ENCODE results near the gene KPTN.

The KPTN gene

DNA sequence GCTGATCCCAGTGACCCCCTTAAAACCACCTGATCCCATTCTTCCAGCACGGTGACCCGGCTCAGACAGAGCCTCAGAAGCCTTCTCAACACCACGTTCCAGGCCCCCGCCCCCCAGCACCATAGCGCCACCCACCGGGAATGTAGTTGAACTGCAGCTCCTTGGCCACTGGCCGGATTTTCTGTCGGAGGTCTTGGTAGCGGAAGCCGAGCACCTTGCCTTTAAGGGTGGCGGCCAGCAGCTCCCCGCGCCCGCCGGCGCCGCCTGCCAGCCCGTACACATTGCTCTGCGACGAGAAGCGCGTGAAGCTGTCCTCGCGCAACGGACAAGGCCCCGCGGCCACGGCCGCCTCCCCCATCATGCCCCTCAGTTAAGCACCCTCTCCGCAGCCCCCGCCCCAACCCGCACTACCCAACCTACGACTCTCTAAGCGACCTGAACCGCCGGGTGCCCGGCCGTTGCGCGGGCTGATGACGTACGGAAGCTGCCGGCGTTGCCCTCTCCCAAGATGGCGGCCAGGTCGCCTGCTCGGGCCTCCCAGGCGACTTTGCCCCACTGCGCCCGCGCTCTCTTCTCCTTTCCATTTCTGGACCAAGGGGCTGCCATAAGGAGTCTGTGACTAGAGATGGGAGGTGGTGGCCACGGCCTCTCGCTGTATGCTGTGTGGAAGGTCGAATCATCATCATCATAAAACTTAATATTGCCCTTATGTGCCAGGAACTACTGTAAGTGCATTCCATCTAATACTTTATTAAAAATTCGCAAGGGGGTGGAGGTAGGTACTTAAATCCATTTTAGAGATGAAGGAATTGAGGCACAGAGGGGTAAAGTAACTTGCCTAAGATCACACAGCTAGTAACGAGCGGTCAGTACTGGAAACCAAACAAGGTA is at the start of gene KPTN:
Gene KPTN, minus strand, starts transcription at position 420 of the 891 bp plus-strand sequence. Its CDS starts 59 bp downstream, at position 361.
- DNase-seq: peak; percentile 81 to 88 (median 84)

DNA sequence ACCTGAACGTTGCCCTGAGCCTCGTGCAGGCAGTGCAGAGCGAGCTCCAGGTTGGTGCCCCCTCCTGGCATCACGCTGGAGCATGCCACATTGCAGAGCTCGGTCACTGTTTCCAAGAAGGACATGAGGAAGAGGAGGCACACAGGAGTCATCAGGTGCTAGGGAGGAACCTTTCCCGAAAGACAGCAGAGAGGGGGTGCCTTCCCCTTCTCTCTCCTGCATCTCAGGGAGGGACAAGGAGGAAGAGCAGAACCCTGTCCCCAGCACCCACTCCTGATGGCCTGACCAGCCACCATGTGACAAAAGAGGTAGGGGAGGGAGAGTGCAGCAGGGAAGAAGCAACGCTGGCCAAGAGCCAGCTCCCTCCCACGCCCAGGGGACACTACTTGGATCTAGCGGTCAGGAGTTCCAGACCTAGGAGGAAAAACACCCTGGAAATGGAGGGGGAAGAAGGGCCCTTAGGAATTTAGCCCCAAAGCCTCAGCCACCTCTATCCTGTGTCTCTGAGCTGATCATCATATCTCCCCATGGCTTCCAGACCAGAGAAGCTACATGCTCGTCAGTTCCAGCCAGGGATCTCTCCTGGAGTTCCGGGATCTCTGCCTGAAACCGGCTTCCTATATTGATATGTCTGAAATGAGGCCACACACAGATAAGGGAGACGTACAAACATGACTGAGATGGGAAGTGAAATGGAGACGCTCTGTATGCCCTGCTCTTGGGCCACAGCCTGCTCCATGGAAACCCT is 47.8 kb upstream of the KPTN start:
- DNase-seq: no peak

DNA sequence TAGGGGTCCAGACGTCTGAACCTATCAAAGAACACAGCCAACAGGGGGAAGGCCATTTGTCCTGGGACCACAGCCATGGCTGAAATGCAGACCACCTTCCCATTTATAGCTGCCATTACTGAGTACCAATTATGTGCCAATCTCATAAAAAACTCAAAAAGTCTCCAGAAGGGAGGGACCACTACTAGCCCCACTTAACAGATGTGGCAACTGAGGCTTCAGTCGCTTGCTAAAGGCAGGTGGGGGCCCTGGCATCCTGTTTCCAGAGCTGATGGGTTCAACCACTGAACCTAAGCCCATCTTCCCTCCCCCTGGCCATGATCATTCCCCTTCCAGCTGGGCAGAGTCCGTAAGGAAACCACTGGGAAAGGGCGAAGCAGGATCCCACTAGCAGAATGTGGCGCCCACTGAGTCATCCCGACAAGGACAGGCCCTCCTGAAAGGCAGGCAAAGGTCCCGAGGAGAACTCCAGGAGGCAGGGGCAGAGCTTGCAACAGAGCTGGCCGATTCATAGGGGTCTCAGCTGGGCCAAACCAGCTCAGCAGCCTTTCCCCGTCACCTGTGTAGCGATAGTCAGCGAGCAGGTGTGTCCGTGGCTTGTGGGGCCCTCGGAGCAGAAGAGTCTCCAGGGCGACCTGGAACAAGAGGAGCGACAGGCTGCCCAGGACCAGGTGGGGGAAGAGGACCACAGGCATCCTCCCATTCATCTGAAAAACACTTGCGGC is 45.2 kb upstream of the KPTN start:
- DNase-seq: no peak

DNA sequence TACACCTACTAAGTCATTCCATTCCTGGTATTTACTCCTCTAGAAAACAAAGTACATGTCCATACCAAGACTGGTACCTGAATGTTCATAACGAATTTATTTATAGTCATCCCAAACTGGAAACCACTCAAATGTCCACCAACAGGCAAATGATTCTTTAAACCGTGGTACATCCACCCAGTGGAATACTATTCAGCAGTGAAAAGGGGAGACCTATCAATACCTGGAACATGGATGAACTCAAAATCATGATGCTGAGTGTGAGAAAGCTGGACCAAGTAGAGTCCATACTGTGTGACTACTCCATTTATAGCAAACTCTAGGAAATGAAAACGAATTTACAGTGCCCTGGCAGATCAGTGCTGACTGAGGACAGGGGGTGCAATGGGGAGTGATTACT is 42.8 kb upstream of the KPTN start:
- DNase-seq: no peak

DNA sequence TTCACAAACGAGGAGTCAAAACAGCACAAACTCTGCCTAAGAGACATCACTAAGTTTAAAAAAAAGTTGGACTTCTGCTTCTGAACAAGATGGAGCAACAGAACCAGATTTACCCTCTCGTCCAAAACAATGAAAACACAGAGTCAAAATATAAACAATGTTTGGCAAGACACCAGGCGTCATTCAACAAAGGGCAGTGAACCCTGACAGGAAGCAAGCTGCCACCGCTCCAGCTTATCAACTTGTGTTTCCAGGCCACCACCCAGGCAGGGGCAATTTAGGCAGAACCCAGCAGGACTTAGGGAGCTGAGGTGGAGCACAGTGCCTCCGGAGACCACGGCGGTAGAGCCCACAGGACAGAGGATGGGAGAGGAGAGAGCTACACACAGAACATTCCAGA is 39.5 kb upstream of the KPTN start:
- no peak for DNase-seq

DNA sequence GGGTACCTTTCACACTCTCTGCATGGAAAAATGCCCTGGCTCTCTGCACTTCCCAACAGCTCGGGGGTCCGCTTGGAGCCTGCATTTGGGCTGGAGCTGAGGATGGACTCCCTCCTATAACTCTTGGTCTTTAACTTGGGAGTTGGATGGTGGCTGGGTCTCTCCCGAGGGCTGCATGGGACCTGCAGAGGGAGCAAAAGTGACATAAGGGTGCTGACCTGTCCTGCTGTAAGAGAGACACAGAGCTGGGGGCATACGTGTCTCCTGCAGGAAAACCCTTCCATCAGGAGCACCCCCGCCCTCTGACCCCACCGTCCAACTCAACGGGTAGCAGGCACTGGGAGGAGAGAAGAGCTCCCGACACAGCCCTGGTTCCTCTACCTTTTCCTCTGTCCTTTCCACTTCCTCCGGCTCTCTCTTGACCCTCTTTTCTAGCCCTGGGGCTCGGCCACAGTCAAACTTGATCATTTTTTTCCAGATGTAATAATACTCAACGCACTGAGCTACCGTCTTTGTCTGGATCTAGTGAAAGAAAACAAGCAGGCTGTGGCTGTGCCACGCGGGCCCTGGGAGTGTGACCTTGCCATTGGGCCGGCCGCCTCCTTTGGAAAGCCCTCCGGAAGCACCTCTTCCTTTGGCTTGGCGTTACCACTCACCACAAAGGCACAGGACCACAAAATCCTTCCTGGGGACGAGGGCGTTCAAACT is 37.6 kb upstream of the KPTN start:
- no peak for DNase-seq

DNA sequence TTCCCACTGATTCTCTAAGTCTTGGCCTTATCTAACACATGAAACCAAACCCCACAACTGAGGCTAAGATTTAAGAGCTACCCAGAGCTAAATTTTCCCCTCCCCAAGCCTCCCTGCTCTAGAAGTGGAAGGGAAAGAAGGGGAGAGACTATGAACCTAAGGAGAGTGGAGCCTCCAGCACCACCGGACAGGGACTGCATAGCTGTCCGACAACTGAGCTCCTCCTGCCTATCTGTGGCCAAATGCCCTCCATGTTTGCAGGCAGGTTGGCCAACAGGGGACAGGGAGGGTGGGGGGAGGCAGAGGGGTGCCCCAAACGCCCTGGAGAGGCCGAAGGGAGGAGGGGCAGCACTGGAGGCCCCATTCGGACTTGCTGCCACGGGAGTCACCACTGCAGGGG is 36.8 kb upstream of the KPTN start:
- no peak for DNase-seq

DNA sequence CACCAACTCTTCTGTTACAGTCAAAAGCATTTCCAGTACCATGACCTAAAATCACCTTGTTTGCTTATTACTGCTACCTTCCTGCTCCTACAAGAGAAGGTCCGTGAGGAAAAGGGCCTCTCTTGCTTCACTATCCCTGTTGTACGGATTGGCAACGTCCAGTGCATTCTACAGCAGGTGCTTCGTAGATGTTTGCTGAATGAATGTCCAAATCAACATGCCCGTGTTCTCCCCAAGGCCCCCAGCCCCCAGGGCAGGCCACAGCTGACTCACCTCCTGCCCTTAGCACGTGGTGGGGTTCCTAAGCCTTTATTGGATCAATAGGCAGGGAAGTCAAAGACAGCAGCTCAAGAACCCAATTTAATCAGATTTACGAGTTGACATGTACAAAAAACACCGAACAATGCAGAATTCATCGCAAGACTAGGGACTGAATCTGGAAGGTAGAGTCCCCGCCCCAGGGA is 36.4 kb upstream of the KPTN start:
- DNase-seq: no peak

DNA sequence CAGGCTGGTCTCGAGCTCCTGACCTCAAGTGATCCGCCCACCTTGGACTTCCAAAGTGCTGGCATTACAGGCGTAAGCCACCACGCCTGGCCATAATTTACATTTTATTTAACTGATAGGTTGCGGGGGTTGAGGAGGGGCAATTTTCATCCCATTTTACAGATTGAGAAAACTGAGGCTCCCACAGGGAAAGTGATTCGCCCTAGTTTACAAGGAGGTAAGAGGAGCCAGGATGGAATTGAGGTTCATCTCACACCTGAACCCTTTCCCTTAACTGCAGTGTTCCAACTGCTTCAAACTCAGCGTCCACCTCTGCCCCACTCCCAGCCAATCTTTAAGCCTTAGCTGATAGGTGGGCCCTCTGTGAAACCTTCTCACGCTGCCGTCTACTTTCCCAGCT is 34.8 kb upstream of the KPTN start:
- no peak for DNase-seq

DNA sequence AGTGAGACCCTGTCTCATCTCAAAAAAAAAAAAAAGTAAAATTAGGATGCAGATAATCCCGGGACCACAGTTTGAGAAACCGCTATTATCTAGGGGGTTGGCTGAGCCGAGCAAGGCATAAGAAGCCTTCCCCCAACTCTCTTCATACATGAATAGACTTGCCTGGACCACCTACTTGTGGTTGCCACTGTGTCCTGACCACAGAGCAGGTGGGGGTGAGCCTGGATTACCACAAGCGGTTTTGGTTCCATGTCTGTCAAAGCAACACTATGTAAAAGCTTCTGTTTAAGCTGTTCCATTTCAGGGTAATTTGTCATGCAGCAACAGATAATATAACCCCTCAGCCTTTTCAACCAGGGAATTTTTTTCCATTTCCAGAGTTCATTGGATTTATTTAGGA is 34.1 kb upstream of the KPTN start:
- DNase-seq: no peak

DNA sequence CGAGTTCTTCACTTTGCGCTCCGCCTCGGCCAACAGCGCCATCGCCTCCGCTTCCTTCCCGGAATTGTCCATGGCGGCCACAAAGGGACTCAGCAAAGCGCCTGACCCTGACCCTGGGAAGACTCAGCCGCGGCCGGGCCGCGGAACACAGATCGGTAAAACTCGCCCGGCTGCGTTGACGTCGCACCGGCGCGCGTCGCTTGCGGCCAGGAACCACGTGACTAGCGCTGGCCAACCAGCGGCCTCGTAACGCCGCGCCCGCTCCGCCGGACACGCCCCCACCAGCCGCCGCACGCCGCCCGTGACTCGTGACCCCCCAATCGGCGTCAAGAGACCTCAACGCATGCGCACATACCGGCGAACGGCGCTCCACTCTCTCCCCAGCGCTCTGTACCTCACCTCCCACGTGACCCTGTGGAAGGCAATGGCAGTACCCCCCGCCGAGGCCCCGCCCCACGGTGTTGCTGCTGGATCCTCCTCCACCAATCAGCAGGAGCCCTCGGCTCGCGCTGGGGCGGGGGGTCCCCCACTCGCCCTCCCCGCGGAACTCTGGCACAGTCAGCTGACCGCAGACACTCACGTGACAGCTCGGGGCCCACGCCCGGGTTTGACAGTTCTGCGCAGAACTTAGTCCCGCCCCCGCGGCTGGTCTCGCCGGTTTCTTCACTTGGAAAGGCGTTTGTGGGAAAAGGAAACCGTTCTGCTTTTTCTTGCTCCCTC is 31.0 kb upstream of the KPTN start, which contains the start of gene NAPA:
Gene NAPA, minus strand, starts transcription at position 195 of the 720 bp plus-strand sequence. Its CDS starts 123 bp downstream, at position 72.
- peak; percentile 100 for DNase-seq

DNA sequence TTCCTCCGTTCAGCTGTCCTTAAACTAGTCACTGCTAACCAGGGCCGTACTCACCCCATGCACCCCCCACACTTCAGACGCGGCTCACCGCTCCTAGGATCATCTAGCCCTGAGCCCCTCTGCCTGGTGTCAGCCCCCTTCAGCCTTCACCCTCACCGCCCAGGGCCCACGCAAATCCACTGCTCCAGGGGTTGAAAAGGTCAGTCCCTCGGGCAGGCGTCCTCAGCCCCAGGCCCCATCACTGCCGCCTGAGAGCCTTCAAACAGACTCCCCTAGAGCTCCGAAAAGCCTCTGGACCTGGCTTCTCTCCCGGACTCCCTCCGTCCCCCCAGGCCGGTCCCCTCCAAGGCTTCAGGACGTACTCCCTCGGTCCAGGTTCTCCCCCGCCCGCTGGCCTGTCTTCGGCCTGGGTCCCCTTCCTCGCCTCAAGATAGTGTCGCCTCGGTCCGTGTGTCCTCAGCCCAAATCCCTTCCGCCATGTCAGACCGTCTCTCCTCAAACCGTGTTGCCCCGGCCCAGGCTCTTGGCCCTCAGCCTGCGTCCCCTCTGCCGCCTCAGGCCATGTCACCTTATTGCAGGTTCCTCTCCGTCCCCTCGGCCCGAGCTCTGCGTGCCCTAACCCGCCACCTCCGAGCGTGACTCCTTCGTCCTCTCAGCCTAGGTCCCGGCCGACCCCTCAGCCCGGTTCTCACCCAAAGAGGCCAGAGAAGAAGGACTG is 30.3 kb upstream of the KPTN start:
- DNase-seq: peak in 1 of 4 experiments; percentile 35

DNA sequence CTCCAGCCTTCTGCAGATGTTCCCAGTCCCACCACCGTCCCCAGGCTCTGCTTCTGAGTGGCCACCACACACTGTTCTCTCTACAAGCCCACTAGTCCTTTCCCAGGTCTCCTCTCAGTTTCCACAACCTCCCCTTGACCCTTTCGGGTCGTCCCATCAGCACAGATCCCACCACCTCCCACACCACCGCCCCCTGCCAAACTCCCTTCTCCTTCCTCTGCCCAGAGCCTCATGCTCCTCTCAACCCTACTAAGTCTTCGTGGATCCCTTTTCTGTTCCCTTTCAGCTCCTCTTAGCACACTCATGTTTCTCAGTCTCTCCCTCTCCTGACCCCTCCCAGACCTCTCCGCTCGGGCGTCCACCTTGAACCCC is 28.9 kb upstream of the KPTN start:
- no peak for DNase-seq

DNA sequence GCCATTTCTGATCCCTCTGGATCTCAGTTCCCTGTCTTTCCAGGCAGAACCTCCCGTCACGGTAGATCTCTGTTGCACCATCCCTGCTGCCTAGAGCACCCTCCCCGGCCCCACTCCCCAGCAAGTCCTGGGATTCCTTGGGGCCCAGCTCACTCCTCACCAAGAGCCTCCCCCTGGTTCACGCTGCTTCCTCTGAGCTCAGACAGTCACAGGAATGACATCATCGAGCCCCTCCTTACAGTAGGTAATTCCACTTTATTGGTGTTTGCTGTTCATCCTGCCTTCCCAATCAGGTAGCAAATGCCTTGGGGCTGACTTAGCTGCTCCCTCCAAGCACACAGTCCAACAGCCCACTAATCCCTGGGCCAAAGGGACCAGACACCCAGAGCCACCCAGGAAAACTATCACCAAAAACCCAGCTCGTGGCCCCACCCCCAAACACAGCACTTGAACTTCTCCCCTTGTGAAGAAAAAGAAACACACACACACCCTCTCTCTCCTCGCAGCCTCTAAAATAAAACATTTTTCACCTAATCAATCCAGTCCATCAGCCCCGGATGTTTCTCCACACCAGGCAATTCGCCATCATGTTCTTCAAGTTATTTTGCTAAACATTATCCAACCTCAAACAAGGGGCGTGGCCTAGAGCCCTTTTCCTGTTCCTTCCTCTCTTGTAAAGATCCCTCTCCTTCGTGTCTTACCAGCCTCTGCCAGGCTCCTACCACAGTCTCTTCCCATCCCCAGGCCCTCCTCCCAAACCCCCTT is 28.3 kb upstream of the KPTN start:
- DNase-seq: no peak

DNA sequence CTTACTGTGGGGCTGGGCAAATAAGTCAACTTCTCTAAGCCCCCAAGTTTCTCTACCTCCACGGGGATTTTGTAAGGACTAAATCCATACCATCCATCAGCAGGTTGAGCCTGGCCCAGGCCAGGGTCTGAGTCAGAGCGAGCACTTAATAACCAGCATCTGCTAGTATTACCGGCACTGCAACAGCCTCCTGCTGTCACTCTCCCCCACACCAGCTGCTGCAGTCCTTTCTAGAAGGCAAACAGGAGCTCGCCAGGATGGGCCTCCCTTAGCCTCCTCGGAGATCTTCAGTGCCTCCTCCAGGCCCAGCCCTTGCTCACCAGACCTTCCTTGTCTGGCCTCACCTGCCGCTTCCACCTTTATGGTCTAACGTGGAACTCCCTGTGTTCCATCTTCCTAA is 27.7 kb upstream of the KPTN start:
- DNase-seq: no peak

DNA sequence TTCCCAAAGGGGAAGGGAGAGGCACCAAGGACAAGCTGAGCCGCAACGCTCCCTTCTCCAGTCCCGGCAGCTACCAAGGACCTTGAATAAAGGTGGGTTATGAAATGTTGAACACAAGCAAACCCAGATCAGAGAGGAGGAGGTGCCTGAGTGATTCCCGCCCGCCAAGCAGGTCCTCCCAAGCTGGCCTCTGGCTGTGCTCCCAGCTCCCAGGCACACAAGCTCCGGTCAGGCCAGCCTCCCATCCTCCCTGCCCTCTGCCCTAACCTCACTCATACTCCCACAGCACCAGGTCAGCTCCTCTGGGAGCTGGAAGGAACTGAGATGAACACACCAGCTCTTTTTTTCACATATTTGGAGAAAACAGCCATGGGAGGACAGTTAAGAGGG is 27.1 kb upstream of the KPTN start:
- no peak for DNase-seq

DNA sequence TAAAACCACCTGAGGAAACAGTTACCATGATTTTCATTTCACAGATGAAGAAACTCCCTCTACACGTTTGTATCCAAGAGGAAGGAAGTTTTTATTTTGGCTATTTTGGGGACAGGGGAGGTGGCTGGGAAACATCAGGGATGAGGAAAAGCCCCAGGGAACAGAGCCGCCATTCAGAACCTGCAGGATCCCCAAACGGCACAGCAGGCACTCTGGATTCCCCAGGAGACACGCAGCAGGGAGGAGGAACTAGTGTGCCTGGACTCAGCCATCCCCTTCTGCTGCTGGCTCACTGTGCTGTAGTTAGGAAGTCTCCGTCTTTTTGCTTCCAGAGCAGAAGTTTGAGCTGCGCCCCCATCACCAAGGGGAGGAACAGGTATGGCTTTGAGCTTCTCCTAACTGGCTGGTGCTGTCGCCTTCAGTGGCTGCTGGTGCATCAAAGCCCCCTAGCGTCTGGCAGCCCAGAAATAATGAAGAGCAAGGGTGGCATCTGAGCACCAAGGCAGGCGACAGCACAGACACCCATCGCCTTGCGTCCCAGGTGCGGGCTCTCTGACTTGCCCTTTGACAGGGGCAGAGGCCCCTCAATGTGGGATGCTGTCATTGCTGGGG is 26.6 kb upstream of the KPTN start:
- no peak for DNase-seq

DNA sequence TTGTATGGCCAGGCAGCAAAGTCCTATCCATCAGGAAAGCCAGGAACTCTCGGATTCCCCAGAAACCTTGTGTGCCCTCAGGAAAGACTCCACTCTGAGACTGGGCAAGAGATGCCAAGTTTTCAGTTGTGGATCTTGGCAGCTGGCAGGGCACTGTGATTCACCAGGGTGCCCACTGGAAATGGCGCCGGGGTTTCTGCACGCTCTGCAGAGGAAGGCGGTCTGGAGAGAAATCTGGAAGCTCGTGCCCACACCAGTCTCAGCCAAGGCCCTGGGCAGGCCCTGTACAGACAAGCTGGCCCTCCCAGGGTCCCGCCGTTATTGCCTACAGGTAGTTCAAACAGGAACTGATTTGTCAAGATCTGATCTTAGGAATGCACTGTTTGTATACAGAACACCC is 26.0 kb upstream of the KPTN start:
- DNase-seq: no peak

DNA sequence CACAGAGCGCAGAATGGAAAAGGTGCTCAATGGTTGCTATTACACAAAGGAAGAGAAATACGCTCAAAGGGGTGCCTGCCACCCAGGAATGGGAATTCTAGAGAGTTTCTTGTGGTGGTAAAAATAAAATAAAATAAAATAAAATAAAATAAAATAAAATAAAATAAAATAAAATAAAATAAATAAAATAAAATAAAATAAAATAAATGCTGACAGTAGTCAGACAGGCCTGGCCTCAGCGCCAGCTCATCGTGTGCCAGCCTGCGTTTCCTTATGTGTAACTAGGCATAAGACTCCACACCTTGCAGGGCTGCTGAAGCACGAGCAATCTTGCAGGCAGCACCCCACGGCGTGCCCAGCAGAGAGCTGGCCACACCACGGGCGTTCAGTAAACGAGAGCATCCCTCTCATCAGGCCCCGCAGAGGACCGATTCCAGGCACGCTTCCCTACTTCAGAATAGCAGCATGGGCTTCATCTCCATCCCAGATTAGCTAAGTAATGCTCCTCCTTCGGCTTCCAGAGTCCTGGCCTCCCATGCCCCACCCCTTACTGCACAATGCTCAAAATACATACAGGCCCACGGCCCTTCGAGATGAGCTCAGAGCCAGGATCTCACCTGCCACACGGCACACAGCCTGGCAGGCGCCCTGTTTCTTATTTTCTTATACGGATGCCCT is 25.3 kb upstream of the KPTN start:
- DNase-seq: no peak

Data from activated naive CD4-positive, alpha-beta T cell (primary cell).